T-helper 1 cell treated with Interleukin-12 subunit alpha and Interleukin-12 subunit beta and Interleukin-4 antibody, amounts not matched to agents 30 ng/mL and 1 ng/mL, for 36 hours (primary cell): Measurements from ENCODE around the gene MRPL43. TPM values are rescaled to one million over a fixed set of nuclear protein-coding genes. Genes with fewer than 3 reads are reported as not detected.

Experiments
- intact Hi-C: fragments of 100-400 bp; cut with micrococcal nuclease; formaldehyde crosslinking; loops from one replicate; pipeline ENCODE4 v1.15.1; 2024
- total RNA-seq: library from RNA; stranded (reverse); gene quantifications from 2 replicates; pipeline ENCODE4 v1.2.3, GENCODE V29; 2022

The MRPL43 gene
- total RNA-seq, 1 donor from 2014 or later = 46.6 TPM

- intact Hi-C loops = loop anchor here (1.0 kb wide), 1 partner anchor 27 kb away; no protein-coding TSS in a partner anchor
These were observed 17.0 kb downstream of the MRPL43 start for GRCh38 chr10:100970076-100970913.

- intact Hi-C loops = loop anchor here (1.0 kb wide), 3 partner anchors 18 to 45 kb away; partner anchors contain the start of genes MRPL43 and TWNK
These were observed 17.9 kb downstream of the MRPL43 start, which contains the start of gene SEMA4G for GRCh38 chr10:100969187-100970075. TSS of gene SEMA4G (plus strand) at chr10:100969504. CDS start at chr10:100972913, 3,409 bp downstream.

- intact Hi-C loops = loop anchor here (1.0 kb wide), 2 partner anchors 18 to 45 kb away; partner anchors contain the start of genes MRPL43 and TWNK
These were observed 18.5 kb downstream of the MRPL43 start for GRCh38 chr10:100968863-100969186.

GRCh38 chr10:100968062-100968736, 19.1 kb downstream of the MRPL43 start:
- intact Hi-C loops = no loop called here

- intact Hi-C loops = no loop called here
These were observed 20.0 kb downstream of the MRPL43 start for GRCh38 chr10:100967332-100967731.

GRCh38 chr10:100966887-100967286, 20.4 kb downstream of the MRPL43 start:
- intact Hi-C loops = no loop called here

GRCh38 chr10:100965820-100966219, 21.5 kb downstream of the MRPL43 start:
- intact Hi-C loops = no loop called here

- intact Hi-C loops = no loop called here
These were observed 23.5 kb downstream of the MRPL43 start for GRCh38 chr10:100963826-100964225.

- intact Hi-C loops = no loop called here
These were observed 24.8 kb downstream of the MRPL43 start for GRCh38 chr10:100962351-100963080.

GRCh38 chr10:100960251-100960650, 27.0 kb downstream of the MRPL43 start:
- intact Hi-C loops = no loop called here

GRCh38 chr10:100948916-100949315, 38.4 kb downstream of the MRPL43 start:
- intact Hi-C loops = no loop called here

GRCh38 chr10:100945754-100946153, 41.5 kb downstream of the MRPL43 start:
- intact Hi-C loops = no loop called here

- intact Hi-C loops = no loop called here
These were observed 43.8 kb downstream of the MRPL43 start for GRCh38 chr10:100943508-100943907.

GRCh38 chr10:100942229-100942628, 45.1 kb downstream of the MRPL43 start:
- intact Hi-C loops = no loop called here

GRCh38 chr10:100939763-100940344, 47.4 kb downstream of the MRPL43 start:
- intact Hi-C loops = no loop called here

Other genes starting within 250 kb of the MRPL43 start
- gene PAX2, start 241.9 kb downstream of the MRPL43 start, total RNA-seq = not detected in 2 replicates
- gene SLF2, start 74.5 kb downstream of the MRPL43 start, total RNA-seq = 40.6 and 43.0 TPM in 2 replicates
- 0.85 and 0.88 TPM in 2 replicates for gene SEMA4G, start 18.0 kb downstream of the MRPL43 start, total RNA-seq
- gene TWNK, start within 50 bp of the MRPL43 start, total RNA-seq = 17.0 and 17.2 TPM in 2 replicates
- gene LZTS2, start 12.3 kb upstream of the MRPL43 start, total RNA-seq = 17.4 and 19.2 TPM in 2 replicates
- 0.46 and 0.71 TPM in 2 replicates for gene PDZD7, start 43.6 kb upstream of the MRPL43 start, total RNA-seq
- gene SFXN3, start 43.7 kb upstream of the MRPL43 start, total RNA-seq = 34.6 and 38.9 TPM in 2 replicates
- gene KAZALD1, start 74.5 kb upstream of the MRPL43 start, total RNA-seq = 0.34 and 0.47 TPM in 2 replicates
- not detected in 2 replicates for gene TLX1, start 143.8 kb upstream of the MRPL43 start, total RNA-seq
- gene LBX1, start 242.0 kb upstream of the MRPL43 start, total RNA-seq = not detected in 2 replicates